NCI-H1930 (cell line): Measurements from ENCODE around the gene FAM171A2.

Experiments
- DNase-seq, 2 experiments: peaks; one replicate each; lab custom pipeline; 2025; lab: John Stamatoyannopoulos, UW

FAM171A2 gene

GRCh38 chr17:44307387-44308186, 56.1 kb downstream of the FAM171A2 start:
- peak; percentile 38 to 50 for DNase-seq

GRCh38 chr17:44304651-44305050, 59.0 kb downstream of the FAM171A2 start:
- no peak for DNase-seq
